HG02840 (cell line): Measurements from ENCODE around the gene KCNK7.
"Not testable (repeated sequence)": the region's sequence is repeated elsewhere in the genome, so short reads cannot be mapped to it uniquely, and the experiment has no call there.

Experiments
- ATAC-seq: cut with Tn5 transposase; IDR thresholded peaks from one replicate; pipeline ENCODE4 v1.9.1; 2021; ENCODE audit warnings: mild to moderate bottlenecking, moderate library complexity, moderate number of reproducible peaks; ENCODE audit not compliant: unreplicated experiment, low FRiP score

Gene KCNK7

GRCh38 chr11:65595543-65596281, at the start of gene KCNK7:
KCNK7 (minus strand) TSS chr11:65595800; CDS start chr11:65595772, 28 bp downstream.
- no peak for ATAC-seq

GRCh38 chr11:65644837-65645236, 49.2 kb upstream of the KCNK7 start:
- ATAC-seq: no peak

GRCh38 chr11:65643971-65644370, 48.4 kb upstream of the KCNK7 start:
- ATAC-seq: no peak

- ATAC-seq: no peak
Measured at GRCh38 chr11:65642014-65642671, 46.5 kb upstream of the KCNK7 start.

- ATAC-seq: no peak
Measured at GRCh38 chr11:65641297-65642013, 45.9 kb upstream of the KCNK7 start.

- ATAC-seq: no peak
Measured at GRCh38 chr11:65640483-65641296, 45.1 kb upstream of the KCNK7 start.

GRCh38 chr11:65639623-65640482, 44.3 kb upstream of the KCNK7 start:
- ATAC-seq: no peak

GRCh38 chr11:65639228-65639597, 43.6 kb upstream of the KCNK7 start:
- ATAC-seq: not testable (repeated sequence)

- ATAC-seq: peak; percentile 43
Measured at GRCh38 chr11:65637794-65638419, 42.3 kb upstream of the KCNK7 start, which contains the start of gene SIPA1. SIPA1 (plus strand) TSS chr11:65638101; CDS start chr11:65640922, 2,821 bp downstream.

GRCh38 chr11:65637032-65637557, 41.5 kb upstream of the KCNK7 start:
- no peak for ATAC-seq

- no peak for ATAC-seq
Measured at GRCh38 chr11:65636108-65637031, 40.8 kb upstream of the KCNK7 start.

GRCh38 chr11:65634905-65635731, 39.5 kb upstream of the KCNK7 start:
- no peak for ATAC-seq

GRCh38 chr11:65634440-65634839, 38.8 kb upstream of the KCNK7 start:
- no peak for ATAC-seq

GRCh38 chr11:65634109-65634436, 38.5 kb upstream of the KCNK7 start:
- ATAC-seq: no peak

- no peak for ATAC-seq
Measured at GRCh38 chr11:65633390-65634108, 37.9 kb upstream of the KCNK7 start.

GRCh38 chr11:65630215-65630614, 34.6 kb upstream of the KCNK7 start:
- no peak for ATAC-seq
